ENCODE results near the gene TAT.

Gene TAT

DNA sequence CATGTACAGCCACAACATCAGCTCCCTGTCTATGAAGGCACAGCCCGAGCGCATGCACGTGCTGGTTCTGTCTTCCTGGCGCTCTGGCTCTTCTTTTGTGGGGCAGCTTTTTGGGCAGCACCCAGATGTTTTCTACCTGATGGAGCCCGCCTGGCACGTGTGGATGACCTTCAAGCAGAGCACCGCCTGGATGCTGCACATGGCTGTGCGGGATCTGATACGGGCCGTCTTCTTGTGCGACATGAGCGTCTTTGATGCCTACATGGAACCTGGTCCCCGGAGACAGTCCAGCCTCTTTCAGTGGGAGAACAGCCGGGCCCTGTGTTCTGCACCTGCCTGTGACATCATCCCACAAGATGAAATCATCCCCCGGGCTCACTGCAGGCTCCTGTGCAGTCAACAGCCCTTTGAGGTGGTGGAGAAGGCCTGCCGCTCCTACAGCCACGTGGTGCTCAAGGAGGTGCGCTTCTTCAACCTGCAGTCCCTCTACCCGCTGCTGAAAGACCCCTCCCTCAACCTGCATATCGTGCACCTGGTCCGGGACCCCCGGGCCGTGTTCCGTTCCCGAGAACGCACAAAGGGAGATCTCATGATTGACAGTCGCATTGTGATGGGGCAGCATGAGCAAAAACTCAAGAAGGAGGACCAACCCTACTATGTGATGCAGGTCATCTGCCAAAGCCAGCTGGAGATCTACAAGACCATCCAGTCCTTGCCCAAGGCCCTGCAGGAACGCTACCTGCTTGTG is 40.0 kb downstream of the TAT start:
- no peak for DNase-seq

DNA sequence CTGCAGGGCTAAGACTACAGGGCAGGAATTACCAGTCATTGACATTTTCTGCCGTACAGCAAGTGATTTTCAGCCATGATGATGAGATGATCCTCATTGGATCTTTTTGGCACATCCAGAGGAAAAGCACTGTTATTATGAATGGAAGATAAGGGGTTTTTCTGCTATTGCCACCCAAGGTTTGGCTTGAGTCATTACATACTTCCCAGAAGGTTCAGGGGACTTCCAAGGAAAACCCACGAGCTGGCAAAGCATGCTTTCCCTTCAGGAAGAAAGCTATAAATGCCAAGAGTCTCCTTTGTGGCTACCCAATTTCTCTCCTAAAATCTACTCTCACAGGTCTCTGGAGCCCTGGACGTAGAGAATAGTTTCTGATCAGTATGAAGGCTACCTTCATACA is 44.5 kb downstream of the TAT start:
- no peak for DNase-seq

DNA sequence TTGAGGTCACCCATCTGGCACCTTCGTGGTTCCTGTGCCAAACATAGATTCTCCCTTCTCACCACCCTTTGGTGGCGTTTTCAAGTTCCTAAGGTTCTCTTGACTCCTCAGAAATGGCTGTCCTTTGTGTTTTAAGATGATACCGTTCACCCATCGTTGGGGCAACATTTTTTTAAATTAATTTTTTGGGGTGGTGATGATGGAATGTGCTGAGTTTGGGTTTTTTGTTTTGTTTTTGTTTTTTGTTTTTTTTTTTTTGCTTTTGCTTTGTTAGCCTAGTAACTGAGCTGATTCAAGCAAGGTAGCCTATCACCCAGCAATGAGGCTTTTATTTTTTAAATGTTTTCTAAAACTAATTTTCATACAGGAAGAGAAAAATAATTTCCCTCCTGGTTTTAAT is 48.0 kb downstream of the TAT start:
- DNase-seq, result no peak

DNA sequence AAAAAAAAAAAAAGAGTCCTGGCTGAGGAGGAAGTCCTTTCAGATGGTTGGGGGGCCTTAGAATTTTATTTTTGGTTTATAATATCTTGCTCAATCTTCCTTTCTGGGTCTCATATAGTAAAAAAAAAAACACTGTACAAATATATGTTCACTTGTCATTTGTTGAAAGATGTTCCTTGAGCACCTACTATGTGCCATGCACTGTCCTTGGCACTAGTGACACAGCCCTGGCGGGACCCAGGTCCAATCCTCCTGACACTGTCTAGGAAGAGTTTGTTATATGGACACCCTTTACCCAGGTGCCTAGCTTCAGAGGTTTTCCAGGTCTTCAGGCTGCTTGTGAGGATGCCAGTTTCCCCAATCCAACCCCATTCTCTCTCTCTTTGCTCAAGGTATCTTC is 48.6 kb downstream of the TAT start:
- no peak for DNase-seq

DNA sequence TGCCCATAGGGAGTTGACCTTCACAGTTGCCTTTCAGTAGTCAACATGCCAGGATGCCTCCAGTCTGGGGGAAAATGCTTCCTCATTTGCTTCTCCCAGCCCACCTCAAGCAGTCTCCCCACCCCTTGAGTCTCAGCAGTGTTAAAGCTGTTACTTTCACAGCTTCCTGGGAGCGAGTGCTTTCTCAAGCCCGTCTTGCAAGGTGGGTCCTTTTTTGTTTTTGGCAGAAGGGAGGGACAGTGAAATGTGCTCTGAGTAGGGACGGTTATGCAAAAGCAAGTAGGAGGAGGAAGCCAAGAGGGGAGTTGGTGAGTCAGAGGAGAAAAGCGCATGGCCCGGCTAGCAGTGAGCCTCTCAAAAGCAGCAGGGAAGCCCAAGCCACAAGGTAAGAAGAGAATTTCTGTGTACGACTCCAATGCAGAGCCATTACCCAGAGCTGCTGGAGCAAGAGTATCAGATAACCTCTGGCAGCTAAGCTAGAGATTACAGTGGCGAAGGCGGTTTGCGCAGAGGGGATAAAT is 50.7 kb downstream of the TAT start, which contains the start of gene CHST4:
Gene CHST4, plus strand, starts transcription at position 316 of the 521 bp plus-strand sequence. CDS start 10,252 bp downstream, outside the sequence.
- peak; percentile 81 for DNase-seq

DNA sequence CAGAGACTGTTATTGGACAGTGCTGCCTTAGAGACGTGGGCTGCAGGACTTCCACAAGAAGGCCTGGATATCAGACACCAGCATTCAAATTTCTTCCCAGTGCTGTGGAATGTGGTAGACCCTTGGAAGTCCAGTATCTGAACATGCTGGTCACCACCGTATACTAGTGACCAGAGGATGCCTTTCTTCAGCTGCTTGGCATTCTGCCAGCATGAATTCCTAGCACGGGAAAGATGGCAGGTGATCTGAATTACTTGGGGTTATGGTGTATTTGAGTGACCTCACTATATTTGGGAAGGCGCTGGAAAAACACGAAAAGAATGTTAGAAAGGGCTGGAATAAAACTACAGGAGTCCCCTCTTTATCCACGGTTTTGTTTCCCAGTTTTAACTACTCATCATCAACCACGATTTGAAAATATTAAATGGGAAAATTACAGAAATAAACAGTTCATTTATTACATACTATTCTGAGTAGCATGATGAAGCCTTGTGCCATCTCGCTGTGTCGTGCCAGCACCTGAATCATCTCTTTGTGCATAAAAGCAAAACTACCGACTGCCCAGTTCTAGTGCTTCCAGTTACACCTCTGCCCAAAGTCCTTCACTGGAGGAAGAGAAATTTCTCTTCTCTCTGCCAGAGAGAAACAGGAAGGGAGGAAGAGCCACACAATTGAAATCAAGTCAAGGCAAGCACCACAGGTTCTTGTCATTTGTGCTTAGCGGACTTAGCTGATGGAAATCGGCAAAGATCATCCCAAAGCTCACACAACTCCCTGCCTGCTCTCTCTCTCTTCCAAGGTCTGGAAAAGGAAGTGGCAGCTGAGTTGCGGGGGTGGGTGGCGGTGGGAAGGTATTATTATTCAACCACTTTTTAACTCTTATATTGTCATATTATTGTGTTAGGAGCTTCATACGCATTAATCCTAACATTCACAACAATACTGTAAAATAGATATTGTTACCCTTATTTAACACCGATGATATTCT is 52.0 kb downstream of the TAT start:
- DNase-seq, result no peak

DNA sequence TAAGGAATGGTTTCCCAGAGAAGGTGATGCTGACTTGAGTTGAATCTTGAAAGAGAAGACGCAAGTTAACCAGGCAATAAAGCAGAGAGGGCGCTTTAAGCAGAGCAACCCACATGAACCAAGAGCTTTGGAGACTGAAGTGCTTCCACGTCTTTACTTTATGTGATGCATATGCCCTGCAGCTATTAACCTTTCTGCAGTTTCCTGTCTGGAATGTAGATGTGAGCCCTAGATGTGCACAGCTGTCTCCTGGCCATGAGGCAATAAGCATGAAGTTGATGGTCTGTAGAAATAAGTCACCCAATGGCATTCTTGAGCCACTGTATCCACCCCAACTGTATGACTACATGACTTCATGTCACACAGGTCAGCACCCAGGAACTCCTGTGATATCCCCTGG is 56.3 kb downstream of the TAT start:
- DNase-seq, result peak; percentile 14
